ENCODE data around the gene IL32. TPM values are rescaled to one million over a fixed set of nuclear protein-coding genes. Genes with fewer than 3 reads are reported as not detected.

Gene IL32
- total RNA-seq, 3 donors from 2014 or later (not counting 1 experiment from before 2014, with no cell fraction given) = 305 to 562 (median 319) TPM

- H3K27ac Mint-ChIP-seq = peak overlapping the region; percentile 43 to 65
- no peaks in the 10 kb centered on the region for H3K27me3 ChIP-seq (ENCODE audit: control insufficient read depth, insufficient read depth, low read length)
- peaks cover 20 to 39% of the 10 kb centered on the region in 2 donors for H3K4me1 Mint-ChIP-seq
- no peaks in the 10 kb centered on the region for H3K27me3 Mint-ChIP-seq (ENCODE audit: low read depth in 2 of 2)
- no peaks in the 10 kb centered on the region for H3K36me3 ChIP-seq (ENCODE audit: control insufficient read depth, insufficient read depth, low read length)
- no peak for ATAC-seq
- H3K4me1 ChIP-seq (ENCODE audit: control insufficient read depth, insufficient read depth, low read length) = peaks cover 43% of the 10 kb centered on the region
- no peak for DNase-seq
- no peak overlapping the region for H3K4me3 ChIP-seq (ENCODE audit: low read length)
- no peaks in the 10 kb centered on the region for H3K36me3 Mint-ChIP-seq
- H3K27ac ChIP-seq (ENCODE audit: low read length) = peak overlapping the region; percentile 61
- H3K9me3 Mint-ChIP-seq = no peaks in the 10 kb centered on the region
- 94% methylated on average over 6 of the region's 6 CpGs for WGBS (ENCODE audit: insufficient coverage)
- no peak overlapping the region for H3K4me3 Mint-ChIP-seq
- no peak for TF ChIP-seq CTCF (IDR thresholded peaks at IDR 0.05)
- H3K9me3 ChIP-seq (ENCODE audit: control insufficient read depth, insufficient read depth, low read length) = no peaks in the 10 kb centered on the region
- intact Hi-C loops (cut with micrococcal nuclease) = loop anchor here (1.0 to 5.0 kb wide), 2 partner anchors 33 to 39 kb away; no protein-coding TSS in a partner anchor
These were observed 30.9 kb downstream of the IL32 start for GRCh38 chr16:3096362-3096761.

GRCh38 chr16:3097266-3097665 is 31.8 kb downstream of the IL32 start:
- no peak for DNase-seq
- Histone ChIP-seq H3K4me3 (ENCODE audit: low read length) (no peak overlapping the region), H3K36me3 (ENCODE audit: control insufficient read depth, insufficient read depth, low read length) (no peaks in the 10 kb centered on the region), H3K27ac (ENCODE audit: low read length) (no peak overlapping the region), H3K27me3 (ENCODE audit: control insufficient read depth, insufficient read depth, low read length) (no peaks in the 10 kb centered on the region), H3K9me3 (ENCODE audit: control insufficient read depth, insufficient read depth, low read length) (no peaks in the 10 kb centered on the region), H3K4me1 (ENCODE audit: control insufficient read depth, insufficient read depth, low read length) (peaks cover 52% of the 10 kb centered on the region)
- no peak for ATAC-seq
- no peaks in the 10 kb centered on the region for H3K27me3 Mint-ChIP-seq (ENCODE audit: low read depth in 2 of 2)
- intact Hi-C loops (cut with micrococcal nuclease) = loop anchor here (5.0 kb wide), 1 partner anchor 40 kb away; no protein-coding TSS in a partner anchor
- no peaks in the 10 kb centered on the region for H3K36me3 Mint-ChIP-seq
- no peak overlapping the region for H3K4me3 Mint-ChIP-seq
- no peak for TF ChIP-seq CTCF (IDR thresholded peaks at IDR 0.05)
- 81% methylated on average over 7 of the region's 8 CpGs for WGBS (ENCODE audit: insufficient coverage)
- peak overlapping the region in 1 of 2 donors; percentile 48 for H3K27ac Mint-ChIP-seq
- H3K9me3 Mint-ChIP-seq = no peaks in the 10 kb centered on the region
- H3K4me1 Mint-ChIP-seq = peaks cover 26 to 46% of the 10 kb centered on the region in 2 donors

- Mint-ChIP-seq H3K4me1 (peaks cover 28 to 48% of the 10 kb centered on the region in 2 donors), H3K36me3 (no peaks in the 10 kb centered on the region), H3K9me3 (no peaks in the 10 kb centered on the region), H3K4me3 (peak within 1 kb of the TSS; percentile 82), H3K27me3 (ENCODE audit: low read depth in 2 of 2) (no peaks in the 10 kb centered on the region), H3K27ac (peak within 1 kb of the TSS; percentile 72 to 89)
- no peaks in the 10 kb centered on the region for H3K9me3 ChIP-seq (ENCODE audit: control insufficient read depth, insufficient read depth, low read length)
- TF ChIP-seq CTCF (IDR thresholded peaks at IDR 0.05) = no peak
- WGBS (ENCODE audit: insufficient coverage) = 76% methylated on average over 20 of the region's 21 CpGs
- peak within 1 kb of the TSS; percentile 21 for H3K4me3 ChIP-seq (ENCODE audit: low read length)
- H3K36me3 ChIP-seq (ENCODE audit: control insufficient read depth, insufficient read depth, low read length) = no peaks in the 10 kb centered on the region
- no peak within 1 kb of the TSS for H3K27ac ChIP-seq (ENCODE audit: low read length)
- H3K4me1 ChIP-seq (ENCODE audit: control insufficient read depth, insufficient read depth, low read length) = peaks cover 55% of the 10 kb centered on the region
- ATAC-seq (no peak), DNase-seq (no peak)
- intact Hi-C loops (cut with micrococcal nuclease) = loop anchor here (5.0 kb wide), 1 partner anchor 41 kb away; no protein-coding TSS in a partner anchor
- no peaks in the 10 kb centered on the region for H3K27me3 ChIP-seq (ENCODE audit: control insufficient read depth, insufficient read depth, low read length)
These were observed 33.3 kb downstream of the IL32 start, which contains the start of gene ZSCAN10 for GRCh38 chr16:3098459-3099394. ZSCAN10 (minus strand) TSS chr16:3099294; CDS start chr16:3092937, 6,357 bp downstream.

Measured in natural killer cell (primary cell).